ENCODE data around the gene IL1F10. TPM values are rescaled to one million over a fixed set of nuclear protein-coding genes. Genes with fewer than 3 reads are reported as not detected.

IL1F10 gene
- polyA plus RNA-seq, 1 donor (not counting 4 experiments of a cell fraction or from before 2014, with no cell fraction given): 0.37 TPM

GRCh38 chr2:113102133-113102532 lies 34.4 kb downstream of the IL1F10 start:
- Histone ChIP-seq H2AFZ (ENCODE audit: control insufficient read depth, low read length) (no peak overlapping the region), H3K4me1 (ENCODE audit: control insufficient read depth, extremely low read depth, insufficient read depth, low read length) (no peaks in the 10 kb centered on the region), H3K4me2 (ENCODE audit: control insufficient read depth, extremely low read depth, insufficient read depth, low read depth, low read length) (no peak overlapping the region), H3K27ac (ENCODE audit: control insufficient read depth, insufficient read depth, low read length) (no peak overlapping the region), H3K4me3 (ENCODE audit: control insufficient read depth in 2 of 3, extremely low read depth in 1 of 3, insufficient read depth in 2 of 3, low read depth in 1 of 3, low read length in 3 of 3) (no peak overlapping the region), H3K36me3 (ENCODE audit: control insufficient read depth in 2 of 2, extremely low read depth in 1 of 2, insufficient read depth in 2 of 2, low read length in 2 of 2) (no peaks in the 10 kb centered on the region), H3K9ac (ENCODE audit: control insufficient read depth, extremely low read depth, insufficient read depth, low read length) (no peak overlapping the region), H3K9me3 (ENCODE audit: control insufficient read depth, low read depth, low read length) (no peaks in the 10 kb centered on the region), H3K79me2 (ENCODE audit: control insufficient read depth, insufficient read depth, low read length) (no peaks in the 10 kb centered on the region), H4K20me1 (ENCODE audit: control insufficient read depth, extremely low read depth, insufficient read depth, low read length) (no peaks in the 10 kb centered on the region), H3K9me1 (ENCODE audit: control insufficient read depth, extremely low read depth, insufficient read depth, low read length) (no peaks in the 10 kb centered on the region), H3K27me3 (ENCODE audit: control insufficient read depth, extremely low read depth, insufficient read depth, low read length) (no peaks in the 10 kb centered on the region)
- dilution Hi-C loops (cut with MboI; ENCODE audit: extremely low pct_ligation_motif_present, low sequenced_read_pairs): no loop called here
- TF ChIP-seq EZH2 (IDR thresholded peaks at IDR 0.05; ENCODE audit: low read length) (no peak), CTCF (optimal IDR thresholded peaks at IDR 0.05 in 1 of 3, IDR thresholded peaks at IDR 0.05 in 1 of 3, conservative IDR thresholded peaks at IDR 0.05 in 1 of 3; ENCODE audit: extremely low read depth in 1 of 3, insufficient read depth in 2 of 3, low read length in 3 of 3) (no peak)
- no peak for DNase-seq (ENCODE audit: low read depth, low spot score)
- FAIRE-seq: no peak

GRCh38 chr2:113103277-113103676 lies 35.5 kb downstream of the IL1F10 start:
- Histone ChIP-seq H3K27me3 (ENCODE audit: control insufficient read depth, extremely low read depth, insufficient read depth, low read length) (no peaks in the 10 kb centered on the region), H3K4me3 (ENCODE audit: control insufficient read depth in 2 of 3, extremely low read depth in 1 of 3, insufficient read depth in 2 of 3, low read depth in 1 of 3, low read length in 3 of 3) (no peak overlapping the region), H3K79me2 (ENCODE audit: control insufficient read depth, insufficient read depth, low read length) (no peaks in the 10 kb centered on the region), H3K4me1 (ENCODE audit: control insufficient read depth, extremely low read depth, insufficient read depth, low read length) (no peaks in the 10 kb centered on the region), H3K27ac (ENCODE audit: control insufficient read depth, insufficient read depth, low read length) (no peak overlapping the region), H3K9ac (ENCODE audit: control insufficient read depth, extremely low read depth, insufficient read depth, low read length) (no peak overlapping the region), H2AFZ (ENCODE audit: control insufficient read depth, low read length) (no peak overlapping the region), H3K9me3 (ENCODE audit: control insufficient read depth, low read depth, low read length) (no peaks in the 10 kb centered on the region), H3K36me3 (ENCODE audit: control insufficient read depth in 2 of 2, extremely low read depth in 1 of 2, insufficient read depth in 2 of 2, low read length in 2 of 2) (no peaks in the 10 kb centered on the region), H4K20me1 (ENCODE audit: control insufficient read depth, extremely low read depth, insufficient read depth, low read length) (no peaks in the 10 kb centered on the region), H3K9me1 (ENCODE audit: control insufficient read depth, extremely low read depth, insufficient read depth, low read length) (no peaks in the 10 kb centered on the region), H3K4me2 (ENCODE audit: control insufficient read depth, extremely low read depth, insufficient read depth, low read depth, low read length) (no peak overlapping the region)
- TF ChIP-seq EZH2 (IDR thresholded peaks at IDR 0.05; ENCODE audit: low read length) (no peak), CTCF (optimal IDR thresholded peaks at IDR 0.05 in 1 of 3, IDR thresholded peaks at IDR 0.05 in 1 of 3, conservative IDR thresholded peaks at IDR 0.05 in 1 of 3; ENCODE audit: extremely low read depth in 1 of 3, insufficient read depth in 2 of 3, low read length in 3 of 3) (no peak)
- DNase-seq (ENCODE audit: low read depth, low spot score) (no peak), FAIRE-seq (no peak)
- dilution Hi-C loops (cut with MboI; ENCODE audit: extremely low pct_ligation_motif_present, low sequenced_read_pairs): no loop called here

All from keratinocyte (primary cell).